ENCODE measurements around the gene HDAC1. TPM values are rescaled to one million over a fixed set of nuclear protein-coding genes. Genes with fewer than 3 reads are reported as not detected.
"Not testable (repeated sequence)": the region's sequence is repeated elsewhere in the genome, so short reads cannot be mapped to it uniquely, and the experiment has no call there.

Gene HDAC1
- total RNA-seq, 2 experiments from 2014 or later: 226 to 230 TPM

- no peaks in the 10 kb centered on the region for H3K27me3 Mint-ChIP-seq
- CTCF ChIA-PET: interaction anchor here (0.6 to 6.9 kb wide), 7 partner anchors 8 to 129 kb away, joined by 3 to 52 read pairs (median 3); partner anchors contain the start of genes FAM167B and LCK
- H3K4me1 Mint-ChIP-seq: peaks cover 45% of the 10 kb centered on the region
- POLR2A ChIA-PET: no interaction called here
- no peaks in the 10 kb centered on the region for H3K9me3 Mint-ChIP-seq
- peak overlapping the region; percentile 81 for H3K4me3 Mint-ChIP-seq
- H3K36me3 Mint-ChIP-seq (ENCODE audit: low read depth): peaks cover 63% of the 10 kb centered on the region
- peak overlapping the region; percentile 92 for H3K27ac Mint-ChIP-seq
- DNase-seq: no peak
These were observed 34.7 kb upstream of the HDAC1 start for GRCh38 chr1:32257227-32257508.

- DNase-seq, H3K9me3 Mint-ChIP-seq, H3K4me3 Mint-ChIP-seq, H3K27ac Mint-ChIP-seq, H3K27me3 Mint-ChIP-seq, POLR2A ChIA-PET: not testable (repeated sequence)
- peaks cover 46% of the 10 kb centered on the region for H3K36me3 Mint-ChIP-seq (ENCODE audit: low read depth)
- H3K4me1 Mint-ChIP-seq: peaks cover 61% of the 10 kb centered on the region
- CTCF ChIA-PET: interaction anchor here (0.7 to 1.2 kb wide), 2 partner anchors 9 to 13 kb away, joined by 3 read pairs; partner anchors contain the start of gene LCK
These were observed 28.7 kb upstream of the HDAC1 start for GRCh38 chr1:32263236-32263593.

- H3K4me1 Mint-ChIP-seq: peaks cover 58% of the 10 kb centered on the region
These were observed 28.1 kb upstream of the HDAC1 start for GRCh38 chr1:32263744-32264143.

GRCh38 chr1:32265846-32266245 lies 26.0 kb upstream of the HDAC1 start:
- CTCF ChIA-PET: interaction anchor here (0.6 to 1.9 kb wide), 7 partner anchors 8 to 196 kb away, joined by 3 to 10 read pairs (median 3); partner anchors contain the start of gene LCK
- H3K4me3 Mint-ChIP-seq: peak overlapping the region; percentile 38
- H3K36me3 Mint-ChIP-seq (ENCODE audit: low read depth): peaks cover 40% of the 10 kb centered on the region
- H3K4me1 Mint-ChIP-seq: peaks cover 55% of the 10 kb centered on the region
- POLR2A ChIA-PET: interaction anchor here (0.6 kb wide), 1 partner anchor 517 kb away, joined by 6 read pairs; no protein-coding TSS in a partner anchor
- peak overlapping the region; percentile 82 for H3K27ac Mint-ChIP-seq
- H3K27me3 Mint-ChIP-seq: no peaks in the 10 kb centered on the region
- no peaks in the 10 kb centered on the region for H3K9me3 Mint-ChIP-seq
- no peak for DNase-seq

More at GRCh38 chr1:32263744-32264143, 28.1 kb upstream of the HDAC1 start:
- no peak for DNase-seq
- H3K27me3 Mint-ChIP-seq: no peaks in the 10 kb centered on the region
- ChIA-PET CTCF (no interaction called here), POLR2A (no interaction called here)
- H3K36me3 Mint-ChIP-seq (ENCODE audit: low read depth): peaks cover 44% of the 10 kb centered on the region
- no peaks in the 10 kb centered on the region for H3K9me3 Mint-ChIP-seq
- peak overlapping the region; percentile 56 for H3K4me3 Mint-ChIP-seq
- H3K27ac Mint-ChIP-seq: peak overlapping the region; percentile 92

GRCh38 chr1:32266921-32267591 lies 24.8 kb upstream of the HDAC1 start:
- H3K27ac Mint-ChIP-seq: peak overlapping the region; percentile 98
- H3K36me3 Mint-ChIP-seq (ENCODE audit: low read depth): peaks cover 49% of the 10 kb centered on the region
- peak overlapping the region; percentile 76 for H3K4me3 Mint-ChIP-seq
- H3K9me3 Mint-ChIP-seq: no peaks in the 10 kb centered on the region
- ChIA-PET CTCF (interaction anchor here (1.0 to 1.2 kb wide), 2 partner anchors 12 kb away, joined by 3 read pairs; no protein-coding TSS in a partner anchor), POLR2A (interaction anchor here (0.6 to 1.2 kb wide), 2 partner anchors 51 to 69 kb away, joined by 3 to 4 read pairs; partner anchors contain the start of gene MARCKSL1)
- peak; percentile 47 for DNase-seq
- H3K27me3 Mint-ChIP-seq: no peaks in the 10 kb centered on the region
- H3K4me1 Mint-ChIP-seq: peaks cover 67% of the 10 kb centered on the region

DNA sequence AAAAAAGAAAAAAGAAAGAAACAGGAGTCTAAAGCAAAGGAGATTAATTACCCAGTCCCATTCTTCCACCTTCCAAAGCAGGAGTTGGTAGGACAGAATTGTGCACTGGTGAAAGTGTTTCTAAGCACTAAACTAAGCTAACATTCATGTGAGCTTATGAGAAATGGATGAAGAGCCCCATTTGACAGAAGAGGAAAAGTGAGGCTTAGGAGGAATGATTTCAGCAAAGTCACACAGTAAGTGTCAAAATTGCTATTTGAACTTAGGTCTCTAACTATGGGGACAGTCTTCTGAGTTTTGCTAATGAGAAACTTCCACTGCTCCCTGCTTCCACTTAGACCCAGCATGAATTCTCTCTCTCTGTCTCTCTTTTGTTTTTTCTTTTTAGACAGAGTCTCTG lies 22.1 kb upstream of the HDAC1 start:
- Mint-ChIP-seq H3K9me3 (no peaks in the 10 kb centered on the region), H3K4me3 (no peak overlapping the region), H3K36me3 (ENCODE audit: low read depth) (peaks cover 60% of the 10 kb centered on the region), H3K27ac (peak overlapping the region; percentile 76), H3K27me3 (no peaks in the 10 kb centered on the region), H3K4me1 (peaks cover 73% of the 10 kb centered on the region)
- ChIA-PET CTCF (interaction anchor here (0.7 to 1.9 kb wide), 5 partner anchors 11 to 36 kb away, joined by 3 to 6 read pairs (median 3); no protein-coding TSS in a partner anchor), POLR2A (no interaction called here)
- DNase-seq: no peak

GRCh38 chr1:32272557-32273390 lies 19.1 kb upstream of the HDAC1 start:
- H3K27ac Mint-ChIP-seq: peak overlapping the region; percentile 90
- ChIA-PET CTCF (interaction anchor here (1.3 kb wide), 1 partner anchor 71 kb away, joined by 4 read pairs; no protein-coding TSS in a partner anchor), POLR2A (interaction anchor here (0.6 to 0.7 kb wide), 3 partner anchors 19 to 57 kb away, joined by 3 to 6 read pairs (median 4); partner anchors contain the start of gene HDAC1)
- no peaks in the 10 kb centered on the region for H3K27me3 Mint-ChIP-seq
- no peaks in the 10 kb centered on the region for H3K9me3 Mint-ChIP-seq
- H3K36me3 Mint-ChIP-seq (ENCODE audit: low read depth): peaks cover 66% of the 10 kb centered on the region
- H3K4me3 Mint-ChIP-seq: peak overlapping the region; percentile 72
- peaks cover 65% of the 10 kb centered on the region for H3K4me1 Mint-ChIP-seq
- DNase-seq: no peak

GRCh38 chr1:32273391-32274208 lies 18.3 kb upstream of the HDAC1 start:
- peak overlapping the region; percentile 72 for H3K4me3 Mint-ChIP-seq
- peak; percentile 87 for DNase-seq

GRCh38 chr1:32274646-32275340 lies 17.1 kb upstream of the HDAC1 start:
- H3K27ac Mint-ChIP-seq: peak overlapping the region; percentile 90
- CTCF ChIA-PET: interaction anchor here (0.8 to 1.7 kb wide), 4 partner anchors 9 to 27 kb away, joined by 3 to 5 read pairs (median 4); no protein-coding TSS in a partner anchor
- H3K9me3 Mint-ChIP-seq: no peaks in the 10 kb centered on the region
- H3K4me1 Mint-ChIP-seq: peaks cover 70% of the 10 kb centered on the region
- no peak for DNase-seq
- H3K27me3 Mint-ChIP-seq: no peaks in the 10 kb centered on the region
- POLR2A ChIA-PET: interaction anchor here (0.5 kb wide), 1 partner anchor 19 kb away, joined by 5 read pairs; no protein-coding TSS in a partner anchor
- peak overlapping the region; percentile 72 for H3K4me3 Mint-ChIP-seq
- H3K36me3 Mint-ChIP-seq (ENCODE audit: low read depth): peaks cover 81% of the 10 kb centered on the region

More at GRCh38 chr1:32273391-32274208, 18.3 kb upstream of the HDAC1 start:
- H3K27ac Mint-ChIP-seq: peak overlapping the region; percentile 90
- no peaks in the 10 kb centered on the region for H3K27me3 Mint-ChIP-seq
- peaks cover 67% of the 10 kb centered on the region for H3K4me1 Mint-ChIP-seq
- POLR2A ChIA-PET: no interaction called here
- CTCF ChIA-PET: interaction anchor here (0.8 to 1.5 kb wide), 4 partner anchors 8 to 72 kb away, joined by 3 to 4 read pairs (median 4); no protein-coding TSS in a partner anchor
- no peaks in the 10 kb centered on the region for H3K9me3 Mint-ChIP-seq
- peaks cover 74% of the 10 kb centered on the region for H3K36me3 Mint-ChIP-seq (ENCODE audit: low read depth)

DNA sequence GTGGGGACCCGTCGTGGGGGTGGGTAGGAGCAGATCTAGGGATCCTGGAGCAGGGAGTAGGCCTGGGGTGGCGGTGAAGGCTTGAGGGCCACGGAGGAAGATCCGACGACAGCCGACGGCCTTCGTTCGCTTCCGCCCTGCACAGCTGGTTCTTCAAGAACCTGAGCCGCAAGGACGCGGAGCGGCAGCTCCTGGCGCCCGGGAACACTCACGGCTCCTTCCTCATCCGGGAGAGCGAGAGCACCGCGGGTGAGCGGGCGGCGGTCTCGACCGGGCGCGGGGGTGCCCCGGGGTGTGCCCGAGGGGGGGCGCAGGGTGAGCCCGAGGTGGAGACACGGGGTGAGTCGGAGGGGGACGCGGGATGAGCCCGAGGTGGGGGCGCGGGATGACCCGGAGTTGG lies 16.5 kb upstream of the HDAC1 start:
- POLR2A ChIA-PET: no interaction called here
- no peak for DNase-seq
- Mint-ChIP-seq H3K9me3 (no peaks in the 10 kb centered on the region), H3K36me3 (ENCODE audit: low read depth) (peaks cover 83% of the 10 kb centered on the region), H3K4me1 (peaks cover 69% of the 10 kb centered on the region), H3K27ac (peak overlapping the region; percentile 90), H3K4me3 (no peak overlapping the region), H3K27me3 (no peaks in the 10 kb centered on the region)
- CTCF ChIA-PET: interaction anchor here (1.5 to 1.7 kb wide), 2 partner anchors 18 to 27 kb away, joined by 4 to 5 read pairs; no protein-coding TSS in a partner anchor

DNA sequence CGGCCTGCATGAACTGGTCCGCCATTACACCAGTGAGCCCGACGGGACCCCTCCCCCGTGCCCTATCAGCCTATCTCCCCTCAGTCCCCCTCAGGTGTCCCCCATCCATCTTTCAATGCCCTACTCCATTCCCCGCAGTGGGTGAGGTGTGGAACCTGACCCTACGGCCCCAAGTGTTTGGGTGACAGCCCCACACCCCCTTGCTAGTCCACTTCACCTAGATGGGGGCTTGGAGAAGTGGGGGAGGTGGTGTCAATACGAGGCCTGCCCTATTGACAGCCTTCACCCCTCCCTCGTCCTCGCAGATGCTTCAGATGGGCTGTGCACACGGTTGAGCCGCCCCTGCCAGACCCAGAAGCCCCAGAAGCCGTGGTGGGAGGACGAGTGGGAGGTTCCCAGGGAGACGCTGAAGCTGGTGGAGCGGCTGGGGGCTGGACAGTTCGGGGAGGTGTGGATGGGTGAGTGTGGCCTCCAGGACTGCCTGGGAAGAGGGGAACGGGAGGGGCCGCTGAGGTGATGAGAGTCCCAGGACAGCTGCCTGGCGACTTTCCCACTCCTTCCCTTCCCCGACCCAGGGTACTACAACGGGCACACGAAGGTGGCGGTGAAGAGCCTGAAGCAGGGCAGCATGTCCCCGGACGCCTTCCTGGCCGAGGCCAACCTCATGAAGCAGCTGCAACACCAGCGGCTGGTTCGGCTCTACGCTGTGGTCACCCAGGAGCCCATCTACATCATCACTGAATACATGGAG lies 15.7 kb upstream of the HDAC1 start:
- DNase-seq: no peak
- Mint-ChIP-seq H3K27ac (no peak overlapping the region), H3K4me3 (peak overlapping the region; percentile 19), H3K36me3 (ENCODE audit: low read depth) (peaks cover 83% of the 10 kb centered on the region), H3K27me3 (no peaks in the 10 kb centered on the region), H3K4me1 (peaks cover 66% of the 10 kb centered on the region), H3K9me3 (no peaks in the 10 kb centered on the region)
- POLR2A ChIA-PET: interaction anchor here (0.6 kb wide), 1 partner anchor 34 kb away, joined by 6 read pairs; no protein-coding TSS in a partner anchor
- CTCF ChIA-PET: interaction anchor here (0.6 to 1.7 kb wide), 3 partner anchors 11 to 981 kb away, joined by 3 to 4 read pairs (median 3); no protein-coding TSS in a partner anchor

Measured in activated CD4-positive, alpha-beta T cell treated with anti-CD3 and anti-CD28 coated beads, Interleukin-2, amount 10 ng/mL, durations not matched to agents 7 days and 5 days (primary cell).